Activated T-helper 1 cell treated with anti-CD3 and anti-CD28 coated beads, Interleukin-12 subunit alpha, Interleukin-12 subunit beta, Interleukin-2, Interleukin-4 antibody, amounts not matched to agents 30 ng/mL and 10 ng/mL and 1 ng/mL, durations not matched to agents 14 hours and 24 hours and 36 hours (primary cell): Measurements from ENCODE around the gene CD82. TPM values are rescaled to one million over a fixed set of nuclear protein-coding genes. Genes with fewer than 3 reads are reported as not detected.
"Not testable (repeated sequence)": the region's sequence is repeated elsewhere in the genome, so short reads cannot be mapped to it uniquely, and the experiment has no call there.

Source experiments
- DNase-seq: peaks from one replicate; pipeline ENCODE4 v3.0.0; 2021; ENCODE audit warnings: low spot score
- H3K27ac Mint-ChIP-seq: one replicate; pipeline ENCODE4 v1.8.0; 2021; ENCODE audit warnings: mild to moderate bottlenecking, mixed read lengths
- H3K27me3 Mint-ChIP-seq: one replicate; pipeline ENCODE4 v1.8.0; 2022; ENCODE audit warnings: mild to moderate bottlenecking, moderate library complexity, mixed read lengths; ENCODE audit not compliant: insufficient read depth
- H3K36me3 Mint-ChIP-seq: one replicate; pipeline ENCODE4 v1.8.0; 2021; ENCODE audit warnings: low read depth, mixed read lengths
- H3K4me1 Mint-ChIP-seq: one replicate; pipeline ENCODE4 v1.8.0; 2021; ENCODE audit warnings: low read depth, mixed read lengths
- H3K4me3 Mint-ChIP-seq: one replicate; pipeline ENCODE4 v1.8.0; 2021; ENCODE audit warnings: mild to moderate bottlenecking, moderate library complexity, mixed read lengths
- H3K9me3 Mint-ChIP-seq: one replicate; pipeline ENCODE4 v1.8.0; 2021; ENCODE audit warnings: mixed read lengths
- intact Hi-C: fragments of 100-400 bp; cut with micrococcal nuclease; formaldehyde crosslinking; loops from one replicate; pipeline ENCODE4 v1.15.1; 2024
- total RNA-seq: library from RNA; stranded (reverse); gene quantifications from 2 replicates; pipeline ENCODE4 v1.2.3, GENCODE V29; 2022

CD82 gene
- total RNA-seq, 1 donor from 2014 or later: 500 TPM

- Mint-ChIP-seq H3K4me1 (peaks cover 26% of the 10 kb centered on the region), H3K9me3 (peaks cover 7% of the 10 kb centered on the region), H3K36me3 (peaks cover 4% of the 10 kb centered on the region), H3K4me3 (no peak overlapping the region), H3K27me3 (peaks cover 9% of the 10 kb centered on the region), H3K27ac (no peak overlapping the region)
- intact Hi-C loops: no loop called here
- no peak for DNase-seq
Measured at GRCh38 chr11:44657836-44658505, 92.5 kb downstream of the CD82 start.

GRCh38 chr11:44658506-44658850, 93.0 kb downstream of the CD82 start:
- DNase-seq: peak; percentile 22
- Mint-ChIP-seq H3K36me3 (peaks cover 4% of the 10 kb centered on the region), H3K27ac (no peak overlapping the region), H3K27me3 (peaks cover 8% of the 10 kb centered on the region), H3K4me3 (no peak overlapping the region), H3K4me1 (peaks cover 26% of the 10 kb centered on the region), H3K9me3 (peaks cover 7% of the 10 kb centered on the region)
- intact Hi-C loops: no loop called here

- Mint-ChIP-seq H3K27ac (no peak overlapping the region), H3K4me1 (peaks cover 26% of the 10 kb centered on the region), H3K27me3 (peaks cover 8% of the 10 kb centered on the region), H3K36me3 (peaks cover 4% of the 10 kb centered on the region), H3K9me3 (peaks cover 7% of the 10 kb centered on the region), H3K4me3 (no peak overlapping the region)
- intact Hi-C loops: no loop called here
- no peak for DNase-seq
Measured at GRCh38 chr11:44659641-44660040, 94.2 kb downstream of the CD82 start.

- DNase-seq, H3K36me3 Mint-ChIP-seq, H3K9me3 Mint-ChIP-seq, H3K27ac Mint-ChIP-seq, H3K27me3 Mint-ChIP-seq, intact Hi-C loops, H3K4me3 Mint-ChIP-seq: not testable (repeated sequence)
- H3K4me1 Mint-ChIP-seq: peaks cover 26% of the 10 kb centered on the region
Measured at GRCh38 chr11:44660535-44660934, 95.1 kb downstream of the CD82 start.

- intact Hi-C loops: no loop called here
- peaks cover 4% of the 10 kb centered on the region for H3K36me3 Mint-ChIP-seq
- H3K4me3 Mint-ChIP-seq: no peak overlapping the region
- H3K27ac Mint-ChIP-seq: no peak overlapping the region
- H3K9me3 Mint-ChIP-seq: peaks cover 7% of the 10 kb centered on the region
- DNase-seq: no peak
- H3K27me3 Mint-ChIP-seq: peaks cover 6% of the 10 kb centered on the region
- H3K4me1 Mint-ChIP-seq: peaks cover 26% of the 10 kb centered on the region
Measured at GRCh38 chr11:44661311-44661717, 95.9 kb downstream of the CD82 start.

Other genes starting within 250 kb of the CD82 start
- gene TSPAN18, start 161.3 kb downstream of the CD82 start, total RNA-seq: 1.7 and 2.0 TPM in 2 replicates